ENCODE measurements around the gene IL11.
"Not testable (repeated sequence)": the region's sequence is repeated elsewhere in the genome, so short reads cannot be mapped to it uniquely, and the experiment has no call there.

Gene IL11

DNA sequence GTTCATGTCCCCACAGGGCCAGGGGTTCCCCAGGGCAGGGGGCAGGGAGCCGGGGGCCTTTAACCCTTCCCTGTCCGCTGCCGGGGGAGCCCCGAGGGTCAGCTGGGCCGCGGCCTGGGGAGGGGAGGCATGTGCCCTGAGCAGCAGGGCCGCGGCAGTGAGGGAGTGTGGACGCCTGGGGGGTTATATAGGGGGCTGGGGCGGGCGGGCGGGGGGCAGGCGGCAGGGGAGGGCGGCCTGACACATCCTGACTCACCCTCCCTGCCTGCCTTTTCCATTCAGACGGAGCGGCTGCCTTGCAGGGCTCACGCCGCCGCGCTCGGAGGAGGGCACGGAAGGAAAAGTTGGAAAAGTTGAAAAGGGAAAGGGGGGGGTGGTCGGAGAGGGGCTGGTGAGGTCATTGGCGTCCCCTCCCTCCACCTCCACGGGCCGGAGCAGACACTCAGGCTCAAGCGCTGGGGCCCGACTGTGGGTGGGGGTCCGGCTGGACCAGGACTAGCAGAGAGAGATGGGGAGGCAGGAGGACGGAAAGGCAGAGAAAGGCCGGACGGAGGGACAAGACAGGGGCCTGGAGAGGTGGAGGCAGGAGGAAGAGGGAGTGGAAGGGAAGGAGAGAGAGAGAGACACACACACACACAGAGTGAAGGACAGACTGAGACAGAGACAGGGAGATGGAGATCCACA lies at the start of gene IL11:
IL11 (minus strand) TSS at position 159 of the 684 bp plus-strand sequence; CDS start at position 6, 153 bp downstream.
- DNase-seq: no peak

DNA sequence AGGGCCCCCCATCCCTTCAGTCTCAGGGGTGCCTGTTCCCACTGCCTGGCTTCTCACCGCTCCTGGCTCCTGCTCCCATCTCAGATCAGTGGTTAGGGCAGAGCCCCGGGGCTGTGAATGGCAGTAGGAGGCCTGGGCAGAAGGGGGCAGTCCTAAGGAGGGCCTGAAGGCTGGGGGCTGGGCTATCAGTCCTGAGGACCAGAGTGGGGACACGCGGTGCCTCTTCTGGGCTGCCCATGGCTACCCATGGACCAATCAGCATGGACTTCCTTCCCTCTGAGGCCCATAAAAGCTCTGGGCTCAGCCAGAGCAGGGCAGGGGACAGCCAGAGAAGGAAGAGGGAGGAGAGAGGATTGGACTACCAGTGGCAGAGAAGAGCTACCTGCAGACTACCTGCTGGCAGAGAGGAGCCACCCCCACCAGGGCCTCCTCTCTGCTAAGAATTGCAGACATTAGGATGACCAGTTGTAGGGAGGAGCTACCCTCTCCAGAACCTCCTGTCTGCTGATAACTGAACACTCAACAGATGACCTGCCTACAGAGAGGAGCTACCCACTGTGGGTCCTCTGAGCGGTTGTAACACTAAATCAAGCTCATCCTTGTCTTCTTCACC lies 49.5 kb upstream of the IL11 start:
- DNase-seq: no peak

DNA sequence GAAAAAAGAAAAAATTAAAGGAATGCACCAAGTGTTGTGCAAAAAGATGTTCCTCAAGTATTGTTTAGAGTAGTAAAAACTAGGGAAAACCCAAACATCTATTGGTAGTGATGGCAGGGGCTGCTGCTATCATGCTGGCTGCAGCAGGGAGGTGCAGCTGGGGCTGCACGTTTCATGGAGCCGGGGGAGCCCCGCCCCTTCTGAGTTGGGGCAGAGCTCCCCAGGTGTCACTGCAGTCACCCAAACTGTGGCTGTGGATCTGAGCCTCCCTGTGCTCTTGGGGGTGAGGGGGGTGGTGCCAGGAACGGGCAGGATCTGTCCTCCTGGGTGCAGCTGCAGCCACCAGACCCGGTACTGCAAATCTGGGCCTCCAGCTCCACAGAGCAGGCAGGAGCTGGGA lies 48.8 kb upstream of the IL11 start:
- DNase-seq: no peak

- peak; percentile 45 for DNase-seq
These were observed 47.9 kb upstream of the IL11 start for GRCh38 chr19:55418185-55418584.

DNA sequence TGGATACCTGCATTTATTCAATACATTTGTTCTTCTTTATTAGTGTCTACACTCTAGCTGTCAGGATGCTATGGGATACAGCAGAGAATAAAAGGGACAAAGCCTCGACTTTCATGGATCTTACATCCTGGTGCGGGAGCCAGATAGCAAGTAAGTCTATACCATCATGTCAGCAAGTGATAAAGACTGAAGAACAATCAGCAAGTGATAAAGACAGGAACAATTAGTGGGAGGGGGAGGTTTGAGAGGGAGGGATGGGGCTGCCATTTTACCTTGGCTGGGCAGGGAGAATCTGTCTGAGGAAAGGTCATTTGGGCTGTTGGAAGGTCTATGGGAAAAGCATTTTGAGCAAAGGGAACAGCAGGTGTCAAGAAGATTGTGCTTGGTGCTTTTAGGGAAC lies 39.9 kb upstream of the IL11 start:
- DNase-seq: no peak

GRCh38 chr19:55409179-55409578 lies 38.9 kb upstream of the IL11 start:
- DNase-seq: not testable (repeated sequence)

- no peak for DNase-seq
These were observed 38.2 kb upstream of the IL11 start for GRCh38 chr19:55408533-55408872.

DNA sequence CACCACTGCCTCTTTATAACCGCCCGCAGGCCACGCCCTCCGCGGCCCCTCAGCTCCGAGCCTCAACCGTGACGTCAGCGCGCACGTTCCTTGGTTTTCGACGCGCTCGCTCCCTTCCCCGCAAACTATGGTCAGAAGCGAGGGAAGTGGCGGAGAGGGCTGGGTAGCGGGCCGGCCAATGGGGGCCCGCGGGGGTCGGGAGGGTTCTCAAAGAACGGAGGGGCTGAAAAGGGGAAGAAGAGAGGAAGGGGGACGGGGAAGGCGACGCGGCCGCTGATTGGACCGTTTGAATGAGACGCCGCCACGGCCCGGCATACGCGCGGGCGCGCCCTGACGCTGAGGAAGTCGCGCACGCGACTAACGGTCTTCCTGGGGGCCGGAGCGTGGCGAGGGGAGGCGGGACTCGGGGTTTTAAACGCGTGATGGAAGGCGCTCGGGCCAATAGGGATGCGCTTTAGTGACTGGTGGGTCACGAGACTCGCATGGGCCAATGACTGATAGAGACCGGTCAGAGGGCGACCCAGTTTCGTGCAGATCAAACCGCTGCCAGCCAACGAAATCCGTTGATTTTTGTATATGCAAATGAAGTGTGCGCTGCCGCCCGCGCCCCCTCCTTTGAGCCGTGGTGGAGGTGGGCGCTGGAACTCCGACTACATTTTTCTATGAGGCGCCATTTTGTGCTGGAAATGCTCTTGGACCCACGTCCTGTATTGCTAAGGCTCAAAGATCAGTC lies 37.7 kb upstream of the IL11 start:
- DNase-seq: peak; percentile 98

DNA sequence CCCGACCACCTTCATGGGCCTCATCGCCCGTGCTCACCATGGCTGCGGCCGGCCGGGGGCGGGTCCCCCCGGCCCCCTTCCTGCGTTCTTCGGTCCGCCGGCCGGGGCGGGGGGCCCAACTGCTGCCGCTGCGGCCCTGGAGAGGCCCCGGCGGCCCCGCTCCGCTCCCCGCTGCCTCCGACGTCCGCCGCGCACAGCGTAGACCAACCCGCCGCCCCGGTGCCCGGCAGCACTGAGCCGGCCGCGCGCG lies 37.2 kb upstream of the IL11 start, which contains the start of gene UBE2S:
UBE2S (minus strand) TSS at position 239 of the 250 bp plus-strand sequence; CDS start at position 40, 199 bp downstream.
- not testable (repeated sequence) for DNase-seq

- DNase-seq: peak; percentile 33
These were observed 36.7 kb upstream of the IL11 start for GRCh38 chr19:55406826-55407549.

GRCh38 chr19:55406091-55406825 lies 36.0 kb upstream of the IL11 start:
- no peak for DNase-seq

- DNase-seq: no peak
These were observed 35.4 kb upstream of the IL11 start for GRCh38 chr19:55405638-55406037.

DNA sequence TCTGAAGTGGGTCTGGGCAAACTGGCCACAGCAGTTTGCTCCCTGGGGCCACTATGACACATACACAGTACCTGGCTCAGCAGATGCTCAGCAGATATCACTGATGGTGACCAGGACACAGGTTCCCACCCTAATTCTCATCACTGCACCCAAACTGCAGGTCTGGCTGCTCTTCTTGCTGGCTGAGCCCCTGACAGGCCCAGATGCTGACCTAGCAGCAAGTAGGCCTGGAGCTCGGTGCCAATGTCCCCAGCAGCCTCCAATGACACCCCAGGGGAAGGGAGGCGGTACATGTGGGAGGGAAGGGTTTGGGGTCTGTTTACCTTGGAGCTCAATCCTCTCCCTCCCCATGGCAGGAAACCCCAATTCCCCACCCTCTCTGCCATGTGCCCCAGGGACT lies 32.2 kb upstream of the IL11 start:
- DNase-seq: no peak

- DNase-seq: not testable (repeated sequence)
These were observed 31.1 kb upstream of the IL11 start for GRCh38 chr19:55401390-55401789.

GRCh38 chr19:55400281-55401087 lies 30.2 kb upstream of the IL11 start:
- DNase-seq: no peak

DNA sequence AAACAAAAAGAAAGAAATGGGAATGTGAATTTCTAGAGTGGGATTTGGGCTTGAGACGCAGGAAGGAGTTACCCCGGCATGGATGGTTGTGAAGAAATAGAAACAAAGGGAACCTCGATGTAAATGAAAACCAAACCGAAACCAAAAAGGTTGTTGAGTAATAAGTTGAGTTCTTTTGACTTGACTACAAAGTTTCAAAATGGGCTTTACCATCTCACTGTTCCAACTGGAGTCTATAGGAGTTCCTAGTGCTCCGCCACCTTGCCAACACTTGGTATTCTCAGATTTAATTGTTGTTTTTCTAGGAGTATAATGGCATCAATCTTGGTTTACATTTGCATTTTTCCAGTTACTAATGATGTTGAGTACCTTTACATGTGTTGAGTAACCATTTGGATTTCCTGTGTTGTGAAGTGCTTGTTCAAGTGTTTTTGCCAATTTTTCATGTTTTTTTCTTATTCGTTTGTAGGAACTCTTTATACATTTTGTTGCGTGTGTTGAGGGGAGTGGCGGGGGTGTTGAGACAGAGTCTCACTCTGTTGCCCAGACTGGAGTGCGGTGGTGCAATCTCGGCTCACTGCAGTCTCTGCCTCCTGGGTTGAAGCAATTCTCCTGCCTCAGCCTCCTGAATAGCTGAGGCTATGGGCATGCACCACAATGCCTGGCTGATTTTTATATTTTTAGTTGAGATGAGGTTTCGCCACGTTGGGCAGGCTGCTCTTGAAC lies 28.1 kb upstream of the IL11 start:
- no peak for DNase-seq

GRCh38 chr19:55392820-55393761 lies 22.8 kb upstream of the IL11 start:
- DNase-seq: no peak

DNA sequence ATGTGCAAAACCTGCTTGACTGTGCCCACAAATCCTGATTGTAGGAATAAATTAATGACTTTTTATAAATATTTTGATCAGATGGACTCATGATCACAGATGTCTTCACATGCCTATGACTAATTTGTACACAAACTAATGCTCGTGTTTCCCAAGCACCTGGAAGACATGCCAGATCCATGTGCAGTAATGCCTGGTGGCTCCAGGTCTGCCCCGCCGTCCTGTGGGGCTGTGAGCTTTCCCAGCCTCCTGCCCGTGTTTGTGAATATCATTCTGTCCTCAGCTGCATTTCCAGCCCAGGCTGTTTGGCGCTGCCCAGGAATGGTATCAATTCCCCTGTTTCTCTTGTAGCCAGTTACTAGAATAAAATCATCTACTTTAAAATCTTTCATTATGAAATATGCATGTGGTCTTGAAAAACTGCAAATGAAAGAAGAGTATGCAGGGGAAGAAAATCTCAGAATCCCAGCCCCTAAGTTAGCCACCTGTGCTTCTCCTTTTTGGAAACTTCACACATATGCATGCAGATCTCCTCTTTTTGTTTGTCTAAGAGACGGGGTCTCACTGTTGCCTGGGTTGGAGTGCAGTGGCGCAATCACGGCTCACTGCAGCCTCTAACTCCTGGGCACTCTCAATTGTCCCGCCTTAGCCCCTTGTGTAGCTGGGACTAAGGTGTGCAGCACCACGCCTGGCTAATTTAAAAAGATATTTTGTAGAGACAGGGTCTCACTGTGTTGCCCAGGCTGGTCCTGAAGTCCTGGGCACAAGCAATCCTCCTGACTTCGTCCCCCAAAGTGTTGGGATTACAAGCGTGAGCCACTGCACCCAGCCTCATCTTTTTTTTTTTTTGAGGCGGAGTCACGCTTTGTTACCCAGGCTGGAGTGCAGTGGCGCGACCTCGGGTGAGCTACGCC lies 21.7 kb upstream of the IL11 start:
- no peak for DNase-seq

- no peak for DNase-seq
These were observed 21.0 kb upstream of the IL11 start for GRCh38 chr19:55391191-55391670.
